HG03442 (cell line): ENCODE data around the gene FCHO2.
"Not testable (repeated sequence)": the region's sequence is repeated elsewhere in the genome, so short reads cannot be mapped to it uniquely, and the experiment has no call there.

Experiments
- ATAC-seq: cut with Tn5 transposase; IDR thresholded peaks from one replicate; pipeline ENCODE4 v1.9.1; 2021; ENCODE audit warnings: mild to moderate bottlenecking, moderate library complexity; ENCODE audit not compliant: unreplicated experiment

The FCHO2 gene

GRCh38 chr5:72956324-72957140 lies 691 bp downstream of the FCHO2 start:
- peak; percentile 33 for ATAC-seq

GRCh38 chr5:72957337-72957736 lies 1.5 kb downstream of the FCHO2 start:
- no peak for ATAC-seq

- ATAC-seq, result no peak
These were observed 3.4 kb downstream of the FCHO2 start for GRCh38 chr5:72959257-72959656.

- ATAC-seq, result not testable (repeated sequence)
These were observed 18.6 kb downstream of the FCHO2 start for GRCh38 chr5:72974481-72974880.

GRCh38 chr5:72976810-72977209 lies 21.0 kb downstream of the FCHO2 start:
- ATAC-seq, result not testable (repeated sequence)

- ATAC-seq, result no peak
These were observed 29.9 kb downstream of the FCHO2 start for GRCh38 chr5:72985719-72986118.

- ATAC-seq, result no peak
These were observed 32.9 kb downstream of the FCHO2 start for GRCh38 chr5:72988769-72989168.

GRCh38 chr5:72991394-72991793 lies 35.6 kb downstream of the FCHO2 start:
- no peak for ATAC-seq

GRCh38 chr5:72994578-72994977 lies 38.7 kb downstream of the FCHO2 start:
- no peak for ATAC-seq

- ATAC-seq, result no peak
These were observed 40.8 kb downstream of the FCHO2 start for GRCh38 chr5:72996632-72997031.

GRCh38 chr5:72999916-73000315 lies 44.1 kb downstream of the FCHO2 start:
- ATAC-seq, result no peak

- no peak for ATAC-seq
These were observed 50.0 kb downstream of the FCHO2 start for GRCh38 chr5:73005886-73006285.

GRCh38 chr5:73007051-73007450 lies 51.2 kb downstream of the FCHO2 start:
- no peak for ATAC-seq

- ATAC-seq, result no peak
These were observed 53.0 kb downstream of the FCHO2 start for GRCh38 chr5:73008831-73009230.

- not testable (repeated sequence) for ATAC-seq
These were observed 55.8 kb downstream of the FCHO2 start for GRCh38 chr5:73011612-73012011.

- no peak for ATAC-seq
These were observed 63.1 kb downstream of the FCHO2 start for GRCh38 chr5:73018892-73019291.

- no peak for ATAC-seq
These were observed 63.9 kb downstream of the FCHO2 start for GRCh38 chr5:73019766-73020165.

GRCh38 chr5:73022471-73023169 lies 66.8 kb downstream of the FCHO2 start:
- no peak for ATAC-seq

- not testable (repeated sequence) for ATAC-seq
These were observed 69.2 kb downstream of the FCHO2 start for GRCh38 chr5:73024946-73025544.

GRCh38 chr5:73027361-73027760 lies 71.5 kb downstream of the FCHO2 start:
- ATAC-seq, result no peak

- ATAC-seq, result no peak
These were observed 72.0 kb downstream of the FCHO2 start for GRCh38 chr5:73027816-73028215.
